Hippocampal formation (tissue), 2 donors: ENCODE data around the gene HOXC11.

Experiments used
- DNase-seq, 2 donors: peaks; one replicate each; lab custom pipeline; 2025; lab: John Stamatoyannopoulos, UW

Gene HOXC11

GRCh38 chr12:54022960-54023884, 50.3 kb downstream of the HOXC11 start:
- no peak for DNase-seq

DNA sequence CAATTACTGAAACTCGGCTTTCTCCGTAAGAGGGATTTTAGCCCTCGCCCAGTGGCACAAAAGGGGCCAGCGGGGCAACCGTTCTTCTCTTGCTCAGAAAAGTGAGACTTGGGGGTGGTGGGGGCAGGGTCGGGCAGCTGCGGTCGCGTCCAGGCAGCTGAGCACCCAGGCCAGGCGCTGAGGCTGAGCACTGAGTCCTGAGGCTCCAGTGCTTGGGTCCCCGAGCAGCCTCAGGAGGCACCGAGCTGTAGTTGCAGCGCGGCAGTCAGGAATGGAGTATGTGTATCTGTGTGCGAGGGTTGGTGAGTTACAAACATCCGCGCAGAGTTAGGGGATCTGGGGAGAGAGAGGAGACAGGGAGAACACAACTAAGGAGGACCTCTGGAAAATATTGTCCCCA, 51.2 kb downstream of the HOXC11 start:
- DNase-seq, result no peak

- DNase-seq, result no peak
Observed at GRCh38 chr12:54024581-54025305, 51.8 kb downstream of the HOXC11 start.

- DNase-seq, result no peak
Observed at GRCh38 chr12:54025499-54026405, 52.8 kb downstream of the HOXC11 start.

DNA sequence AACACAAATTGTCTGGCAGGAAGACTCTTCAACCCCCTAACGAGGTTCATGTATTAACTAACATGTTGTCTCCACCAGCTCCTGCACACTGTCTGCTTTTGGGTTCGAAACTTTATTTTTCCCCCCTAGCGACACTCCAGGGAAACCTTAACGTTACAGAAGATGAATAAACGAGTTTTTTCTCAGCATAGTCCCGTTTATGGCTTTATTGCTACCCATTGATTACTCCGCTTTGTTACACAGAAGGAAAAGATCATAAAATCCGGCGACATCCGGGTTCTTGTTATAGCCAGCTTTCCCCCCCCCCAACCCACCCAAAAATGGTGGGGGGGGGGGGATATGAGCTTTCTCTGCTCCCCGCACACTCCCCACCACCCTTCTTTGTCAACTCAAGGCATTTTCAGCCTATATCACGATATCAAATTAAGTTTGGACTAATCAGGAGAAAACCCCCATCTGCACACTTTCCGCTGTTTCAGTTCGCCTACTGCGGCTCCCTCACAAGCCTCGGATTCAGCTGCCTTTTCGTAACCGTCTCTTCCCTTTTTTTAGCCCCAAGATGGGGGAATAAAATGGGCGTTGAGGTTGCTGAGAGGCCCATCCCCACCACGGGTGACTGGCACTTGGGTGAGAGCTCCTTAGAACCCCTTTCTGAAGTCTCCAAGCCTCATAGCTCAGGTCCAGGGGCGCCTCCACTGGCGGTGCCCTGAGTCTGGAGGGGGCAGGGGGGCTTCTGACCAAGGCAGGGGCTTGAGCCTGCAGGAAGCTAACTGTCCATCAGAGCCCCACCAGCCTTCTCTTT, 53.9 kb downstream of the HOXC11 start:
- DNase-seq, result no peak
